ENCODE measurements around the gene TSPAN7.

The TSPAN7 gene

DNA sequence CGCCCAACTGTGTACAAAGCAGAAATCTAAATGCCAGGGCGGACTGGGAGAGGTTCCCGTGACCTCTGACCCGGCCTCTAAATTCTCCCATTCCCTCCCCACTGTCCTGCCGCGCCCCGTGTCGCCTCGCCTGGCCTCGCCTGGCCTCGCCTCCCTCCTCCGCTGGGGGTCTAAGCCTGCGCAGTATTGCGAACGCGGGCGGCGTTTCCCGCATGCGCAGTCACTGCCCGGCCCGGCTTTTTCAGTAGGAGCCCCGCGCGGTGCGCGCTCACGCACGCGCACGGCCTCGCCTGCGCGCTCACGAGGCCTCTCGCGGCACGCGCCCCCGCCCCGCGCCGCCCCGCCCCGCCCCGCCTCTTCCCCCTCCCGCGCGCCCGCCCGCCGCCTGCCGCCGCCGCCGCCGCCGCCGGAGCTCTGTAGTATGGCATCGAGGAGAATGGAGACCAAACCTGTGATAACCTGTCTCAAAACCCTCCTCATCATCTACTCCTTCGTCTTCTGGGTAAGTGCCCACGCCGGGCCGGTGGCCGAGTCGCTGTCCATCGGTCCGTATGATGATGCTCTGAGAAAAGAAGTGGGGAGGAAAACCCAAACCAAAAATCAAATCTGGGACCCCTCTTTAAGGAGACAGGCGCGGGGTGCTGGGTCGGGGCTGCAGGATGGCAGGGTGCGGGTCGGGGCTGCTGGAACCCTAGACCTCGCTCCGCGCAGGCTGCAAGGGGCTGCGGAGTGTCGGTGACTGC is at the start of gene TSPAN7:
TSPAN7 (plus strand) TSS at position 417 of the 743 bp plus-strand sequence; CDS start at position 422, 5 bp downstream.
- DNase-seq, result peak; percentile 74

- no peak for DNase-seq
Measured at GRCh38 chrX:38513112-38513742, 48.1 kb upstream of the TSPAN7 start.

DNA sequence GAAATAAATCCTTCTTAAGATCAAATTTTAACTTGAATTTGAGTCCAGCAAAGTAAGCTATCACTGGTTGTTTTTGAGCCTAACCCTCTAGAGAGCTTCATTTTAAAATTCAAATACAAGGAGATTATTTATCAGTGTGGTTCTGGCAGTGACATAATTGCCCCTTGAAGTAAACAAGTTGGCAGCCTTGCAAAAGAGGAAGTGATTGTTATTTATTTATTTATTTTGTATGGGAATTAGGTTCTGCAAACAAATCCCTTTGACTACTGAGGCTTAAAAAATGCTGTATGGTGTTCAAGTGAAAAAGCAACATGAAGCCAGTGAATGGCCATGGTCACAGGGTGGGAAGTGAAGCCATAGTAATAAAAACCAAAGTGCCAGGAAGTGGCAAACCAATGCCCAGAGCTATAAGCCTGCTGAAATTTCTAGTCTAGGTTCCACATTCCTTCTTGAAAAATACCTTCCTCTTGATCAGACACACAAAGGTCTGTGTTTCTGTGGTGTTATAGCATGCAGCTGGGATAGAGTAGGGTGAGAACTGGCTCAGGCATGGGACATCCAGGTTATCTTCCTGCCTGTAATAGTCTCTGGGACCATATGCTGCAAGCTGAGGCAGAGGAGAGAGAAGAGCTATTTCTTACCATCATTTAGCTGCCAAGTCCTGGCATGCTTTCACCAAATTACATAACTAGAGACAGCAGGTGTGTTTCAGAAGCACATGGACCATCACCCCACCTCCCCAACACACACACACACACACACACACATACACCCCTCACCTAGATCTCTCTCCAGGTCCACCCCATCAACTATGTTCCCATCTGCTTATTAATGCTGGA is 47.1 kb upstream of the TSPAN7 start:
- no peak for DNase-seq

DNA sequence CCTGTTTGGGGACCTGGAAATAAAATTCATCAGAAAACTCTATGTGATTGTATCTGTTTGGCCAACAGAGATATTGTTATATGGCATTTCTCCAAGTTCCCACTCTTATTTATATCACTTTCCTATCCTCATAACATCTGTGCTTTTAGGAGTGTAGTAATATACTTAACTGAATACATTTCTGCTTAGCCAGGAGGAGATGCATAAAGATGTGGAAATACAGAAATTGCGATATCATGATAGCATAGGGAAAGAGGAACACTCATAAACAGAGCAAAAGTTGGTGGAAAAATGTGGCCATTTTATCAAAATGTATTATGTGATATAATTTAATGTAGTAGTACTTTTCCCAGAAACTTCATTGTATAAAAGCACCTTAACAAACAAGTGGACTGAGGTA is 46.1 kb upstream of the TSPAN7 start:
- DNase-seq, result no peak

- DNase-seq, result no peak
Measured at GRCh38 chrX:38516196-38516774, 45.1 kb upstream of the TSPAN7 start.

DNA sequence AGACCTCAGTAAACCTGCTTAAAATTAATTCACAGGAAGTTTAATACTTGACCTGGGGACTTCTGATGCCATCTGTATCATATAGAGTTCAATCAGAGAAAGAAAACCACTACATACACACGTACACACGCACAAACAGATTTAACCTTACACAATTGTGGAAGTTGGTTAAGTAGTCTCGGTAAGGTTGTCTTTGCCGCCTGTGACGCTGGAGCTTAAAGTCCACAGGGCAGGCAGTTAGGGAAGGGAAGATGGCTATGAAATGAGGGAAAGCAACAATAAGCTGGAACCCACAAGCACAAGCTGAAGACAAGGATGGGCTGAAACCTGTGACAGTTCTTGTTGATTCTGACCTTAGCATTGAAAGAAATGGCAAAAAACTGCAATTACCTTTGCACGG is 41.7 kb upstream of the TSPAN7 start:
- no peak for DNase-seq

DNA sequence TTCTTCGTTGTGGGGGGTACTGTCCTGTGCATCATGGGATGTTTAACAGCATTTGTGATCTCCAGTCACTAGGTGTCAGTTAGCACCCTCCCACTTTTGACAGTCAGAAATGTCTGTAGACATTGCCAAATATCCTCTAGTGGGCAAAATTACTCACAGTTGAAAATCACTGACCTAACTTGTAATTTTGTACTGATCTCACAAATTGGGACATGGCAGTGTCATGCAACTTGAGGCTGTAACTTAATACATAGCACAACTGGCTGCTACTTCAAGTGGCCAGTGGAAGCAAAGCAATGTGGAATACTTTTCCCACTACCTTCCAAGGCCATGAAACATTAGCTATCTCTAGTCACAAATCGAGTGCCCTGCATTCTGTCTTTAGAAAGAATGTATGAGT is 23.2 kb upstream of the TSPAN7 start:
- no peak for DNase-seq

DNA sequence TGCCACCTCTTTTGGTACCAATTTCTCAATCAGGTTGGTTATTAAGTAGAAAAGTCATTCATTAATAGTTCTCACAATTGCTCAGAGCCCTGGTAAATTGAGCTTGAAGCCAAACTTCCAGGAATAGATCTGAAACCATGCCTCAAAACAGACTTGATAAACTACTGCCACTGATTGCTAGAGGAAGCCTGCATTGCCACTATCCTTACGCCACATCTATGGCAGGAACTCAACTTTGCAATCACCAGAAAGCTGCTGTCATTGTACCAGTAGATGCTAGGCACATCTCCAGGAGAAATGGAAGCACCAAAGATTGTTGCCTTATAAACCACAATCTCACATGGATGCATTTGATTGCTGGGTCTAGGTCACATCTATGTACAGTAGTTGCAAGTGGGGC is 21.6 kb upstream of the TSPAN7 start:
- no peak for DNase-seq

DNA sequence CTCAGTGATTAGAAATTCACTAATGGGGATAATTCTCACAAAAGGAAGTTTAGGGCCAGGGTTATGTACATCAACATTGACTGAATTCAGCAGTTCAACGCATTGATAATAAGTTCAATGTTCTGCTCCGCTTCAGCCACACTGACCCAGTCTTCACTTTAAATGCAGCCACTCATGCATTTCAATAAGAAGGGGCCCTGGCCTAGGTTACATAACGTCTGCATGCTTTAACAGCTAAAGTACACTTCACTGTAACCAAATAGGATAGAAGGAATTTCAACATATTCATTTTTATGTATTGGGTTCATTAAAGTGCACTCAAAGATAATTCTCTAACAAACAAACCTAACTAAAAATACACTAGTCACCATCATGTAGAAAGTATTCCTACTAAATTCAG is 12.8 kb upstream of the TSPAN7 start:
- DNase-seq, result no peak

- no peak for DNase-seq
Measured at GRCh38 chrX:38552721-38553120, 8.6 kb upstream of the TSPAN7 start.

- no peak for DNase-seq
Measured at GRCh38 chrX:38558686-38559085, 2.7 kb upstream of the TSPAN7 start.

DNA sequence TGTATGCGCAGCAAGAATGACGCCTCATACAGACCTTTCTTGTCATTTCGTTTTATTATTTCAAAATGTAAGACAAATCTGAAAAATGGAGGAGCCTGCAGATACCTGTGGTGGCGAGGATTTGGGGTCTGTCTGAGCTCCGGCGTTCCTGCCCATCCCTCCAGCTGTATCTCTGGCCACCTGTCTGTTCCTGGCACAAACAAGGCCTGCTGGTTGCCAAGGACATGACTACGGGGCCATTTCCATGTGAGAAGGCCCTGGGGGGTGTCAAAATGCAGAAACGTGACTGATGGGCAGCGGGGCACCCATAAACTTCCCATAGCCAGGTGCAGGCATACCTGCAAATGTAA is 591 bp upstream of the TSPAN7 start:
- DNase-seq, result no peak

DNA sequence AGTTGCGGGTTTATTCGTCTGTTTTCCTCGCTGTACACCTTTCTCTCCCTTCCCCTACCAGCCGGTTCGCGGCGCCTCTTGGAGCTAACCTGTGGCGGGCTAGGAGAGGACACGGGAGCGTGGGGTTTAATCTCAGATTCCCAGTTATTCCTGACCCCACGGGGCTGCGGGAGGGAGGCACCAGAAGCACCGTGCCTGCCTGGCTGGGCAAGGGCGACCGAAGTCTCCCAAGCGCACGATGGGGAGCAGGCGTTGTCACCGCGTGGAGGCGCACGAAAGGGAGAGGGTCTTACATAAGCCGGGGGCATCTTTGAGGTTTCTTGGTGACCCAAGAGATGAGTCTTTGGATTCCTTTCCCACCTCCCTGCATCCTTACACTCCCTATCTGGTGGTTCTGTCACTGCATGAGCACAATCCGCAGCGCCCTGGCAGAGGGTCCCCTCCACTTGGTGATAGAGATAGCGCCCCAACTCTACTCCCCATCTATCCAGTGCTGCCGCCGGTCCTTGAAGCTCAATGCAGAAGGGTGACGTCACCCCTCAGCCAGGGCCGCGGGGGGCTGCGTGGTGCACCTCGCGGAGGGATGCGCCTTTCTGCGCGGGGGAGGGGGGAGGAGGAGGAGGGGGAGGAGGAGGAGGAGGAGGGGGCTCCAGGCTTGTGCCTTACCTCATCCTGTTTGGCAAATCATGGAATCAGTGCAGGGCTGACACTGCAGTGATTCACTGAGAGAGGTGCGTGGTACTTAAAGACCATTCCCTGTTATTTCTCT is 793 bp downstream of the TSPAN7 start:
- DNase-seq, result no peak

- no peak for DNase-seq
Measured at GRCh38 chrX:38563030-38563429, 1.7 kb downstream of the TSPAN7 start.

- DNase-seq, result no peak
Measured at GRCh38 chrX:38570396-38570795, 9.1 kb downstream of the TSPAN7 start.

DNA sequence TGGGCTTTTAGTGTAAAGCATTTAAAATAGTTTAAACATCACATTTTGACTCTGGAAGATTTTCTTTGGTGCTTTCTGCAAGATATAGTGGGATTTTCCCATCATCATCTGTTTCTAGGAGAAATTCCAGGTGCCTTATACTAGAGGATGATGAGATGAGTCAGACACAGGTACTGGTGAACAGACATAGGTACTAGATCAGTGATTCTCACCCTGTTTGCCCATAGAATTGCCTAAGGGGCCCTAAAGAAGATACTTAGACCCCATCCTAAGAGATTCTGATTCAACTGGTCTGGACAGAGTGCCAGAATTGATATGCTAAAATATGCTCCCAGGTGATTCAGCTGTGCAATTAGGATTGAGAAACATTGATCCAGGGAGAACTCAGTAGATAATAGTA is 9.7 kb downstream of the TSPAN7 start:
- no peak for DNase-seq

DNA sequence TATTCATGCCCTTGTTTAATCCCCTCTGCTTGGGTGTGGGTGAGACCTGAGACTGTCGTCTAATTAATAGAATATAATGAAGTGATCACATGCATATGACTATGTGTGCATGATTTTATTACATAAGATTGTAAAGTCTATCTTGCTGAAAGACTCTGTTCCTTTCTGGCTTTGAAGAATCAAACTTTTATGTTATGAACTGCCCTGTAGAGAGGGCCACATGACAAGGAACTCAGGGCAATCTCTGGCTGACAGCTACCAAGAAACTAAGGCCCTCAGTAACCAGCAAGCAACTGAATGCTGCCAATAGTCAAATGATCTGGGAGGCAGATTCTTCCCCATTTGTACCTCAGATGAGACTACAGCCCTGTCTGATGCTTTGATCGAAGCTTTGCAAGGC is 13.5 kb downstream of the TSPAN7 start:
- no peak for DNase-seq

DNA sequence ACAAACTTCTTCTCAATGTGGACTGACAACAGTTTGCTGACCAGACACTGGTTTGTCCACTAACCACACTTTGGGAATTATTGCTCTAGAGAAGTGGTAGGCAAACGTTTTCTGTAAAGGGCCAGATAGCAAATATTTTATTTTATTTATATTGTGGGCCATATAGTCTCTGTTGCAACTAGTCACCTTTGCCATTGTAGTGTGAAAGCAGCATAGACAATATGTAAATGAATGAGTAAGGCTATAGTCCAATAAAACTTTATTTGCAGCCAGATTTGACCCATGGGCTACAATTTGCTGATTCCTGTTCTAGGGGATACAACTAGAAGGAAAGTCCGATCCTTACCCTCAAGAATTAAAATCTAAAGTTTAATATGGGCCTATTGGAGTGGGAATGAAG is 14.5 kb downstream of the TSPAN7 start:
- no peak for DNase-seq

GRCh38 chrX:38577738-38578137 is 16.4 kb downstream of the TSPAN7 start:
- DNase-seq, result no peak

DNA sequence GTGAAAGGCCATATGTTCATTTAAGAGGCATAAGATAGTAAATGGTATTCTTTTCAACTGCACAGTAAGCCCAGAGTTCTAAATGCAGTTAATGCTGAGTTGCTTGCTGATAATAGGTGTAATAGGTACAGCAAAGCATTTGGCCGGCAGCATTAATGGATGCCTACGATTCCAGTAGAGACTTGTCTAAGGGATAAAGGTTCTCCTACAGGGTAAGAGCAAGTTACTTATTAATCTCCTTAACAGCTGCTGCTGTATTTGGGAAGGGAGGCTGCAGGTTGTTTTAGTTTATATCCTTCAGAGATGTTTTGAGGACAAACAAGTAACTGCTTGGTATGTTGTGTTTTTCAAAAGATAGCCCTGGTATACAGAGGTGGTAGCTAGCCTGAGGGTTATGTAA is 16.8 kb downstream of the TSPAN7 start:
- DNase-seq, result no peak

DNA sequence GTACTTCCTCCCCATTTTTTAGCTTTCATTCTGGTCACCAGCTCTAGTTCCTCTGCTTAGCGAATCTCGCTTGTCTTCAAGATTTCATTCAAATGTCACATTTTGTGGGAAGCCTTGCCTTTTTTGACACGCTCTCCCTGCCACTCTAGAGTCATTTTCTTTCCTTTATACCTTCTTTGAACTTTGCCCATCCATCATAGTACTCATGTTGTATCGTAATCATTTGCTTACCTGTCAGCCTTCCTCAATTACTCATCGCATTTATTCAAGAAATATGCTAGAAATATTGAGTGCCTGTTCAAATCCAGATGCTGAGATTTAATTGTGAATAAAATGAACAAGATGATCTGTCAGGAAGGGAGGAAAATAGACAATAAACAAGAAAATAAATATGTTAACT is 21.8 kb downstream of the TSPAN7 start:
- DNase-seq, result no peak

DNA sequence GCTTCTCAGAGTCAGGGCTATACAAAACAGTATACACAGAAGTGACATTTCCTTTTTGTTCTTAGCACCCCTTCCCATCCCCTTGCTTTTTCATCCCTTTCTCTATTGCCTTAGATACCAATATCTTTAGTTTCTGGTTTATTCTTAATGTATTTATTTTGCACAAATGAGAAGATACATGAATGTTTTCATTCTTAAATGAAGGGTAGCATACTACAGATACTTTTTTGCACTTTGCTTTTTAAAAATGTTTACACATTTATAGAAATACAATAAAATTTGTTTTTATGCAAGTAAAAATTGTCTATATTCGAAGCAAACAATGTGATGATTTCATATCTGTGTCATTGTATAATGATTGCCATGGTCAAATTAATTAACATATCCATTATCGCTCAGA is 33.1 kb downstream of the TSPAN7 start:
- no peak for DNase-seq

DNA sequence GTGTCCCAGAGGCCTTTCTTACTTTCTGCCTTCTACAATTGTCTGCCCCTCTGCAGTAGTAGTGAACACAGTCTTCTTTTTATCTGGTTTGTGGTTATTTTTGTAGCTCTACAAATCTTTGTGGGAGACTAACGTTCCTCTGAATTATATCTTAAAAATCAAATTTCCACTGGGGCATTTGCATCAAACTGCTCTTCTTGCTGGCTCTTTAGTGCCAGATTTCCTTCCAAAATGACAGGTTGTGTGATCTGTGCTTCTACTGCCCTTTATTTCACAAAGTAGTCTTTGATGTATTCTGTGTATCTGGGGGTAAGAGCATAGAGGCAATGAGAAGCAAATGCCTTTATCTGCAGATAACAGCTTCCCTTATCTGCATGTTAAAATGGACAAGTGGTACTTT is 34.5 kb downstream of the TSPAN7 start:
- DNase-seq, result no peak

Measured in stimulated activated naive CD4-positive, alpha-beta T cell treated with Interleukin-2 at 50 U/mL for 16 hours (primary cell).